ENCODE results near the gene FOXD2. TPM values are rescaled to one million over a fixed set of nuclear protein-coding genes. Genes with fewer than 3 reads are reported as not detected.

Gene FOXD2
- polyA plus RNA-seq, 1 of the 3 experiments (the other 2 are of a cell fraction), result not detected

- TF ChIP-seq JUND (IDR thresholded peaks at IDR 0.05) (no peak), NFIC (IDR thresholded peaks at IDR 0.05; ENCODE audit: borderline replicate concordance) (no peak), FOSL2 (IDR thresholded peaks at IDR 0.05; ENCODE audit: borderline replicate concordance, low read depth) (no peak), POLR2AphosphoS5 (IDR thresholded peaks at IDR 0.05; ENCODE audit: low read depth, low read length) (no peak), GATA2 (CRISPR knock-in tag; IDR thresholded peaks at IDR 0.05) (no peak), TEAD4 (IDR thresholded peaks at IDR 0.05; ENCODE audit: borderline replicate concordance, insufficient read depth) (no peak), TAF1 (IDR thresholded peaks at IDR 0.05; ENCODE audit: borderline replicate concordance, low read depth, low read length) (no peak), RAD21 (IDR thresholded peaks at IDR 0.05; ENCODE audit: low read length) (no peak), ELF1 (IDR thresholded peaks at IDR 0.05) (no peak), RFX5 (IDR thresholded peaks at IDR 0.05; ENCODE audit: low read length) (no peak), ZBTB33 (IDR thresholded peaks at IDR 0.05; ENCODE audit: borderline replicate concordance, low read depth) (no peak), CHD2 (IDR thresholded peaks at IDR 0.05; ENCODE audit: low read length, partially characterized antibody) (no peak)
- TF ChIP-seq, protein P1, sequence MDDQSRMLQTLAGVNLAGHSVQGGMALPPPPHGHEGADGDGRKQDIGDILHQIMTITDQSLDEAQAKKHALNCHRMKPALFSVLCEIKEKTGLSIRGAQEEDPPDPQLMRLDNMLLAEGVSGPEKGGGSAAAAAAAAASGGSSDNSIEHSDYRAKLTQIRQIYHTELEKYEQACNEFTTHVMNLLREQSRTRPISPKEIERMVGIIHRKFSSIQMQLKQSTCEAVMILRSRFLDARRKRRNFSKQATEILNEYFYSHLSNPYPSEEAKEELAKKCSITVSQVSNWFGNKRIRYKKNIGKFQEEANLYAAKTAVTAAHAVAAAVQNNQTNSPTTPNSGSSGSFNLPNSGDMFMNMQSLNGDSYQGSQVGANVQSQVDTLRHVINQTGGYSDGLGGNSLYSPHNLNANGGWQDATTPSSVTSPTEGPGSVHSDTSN (IDR thresholded peaks at IDR 0.05), result no peak
- TF ChIP-seq, protein P2, sequence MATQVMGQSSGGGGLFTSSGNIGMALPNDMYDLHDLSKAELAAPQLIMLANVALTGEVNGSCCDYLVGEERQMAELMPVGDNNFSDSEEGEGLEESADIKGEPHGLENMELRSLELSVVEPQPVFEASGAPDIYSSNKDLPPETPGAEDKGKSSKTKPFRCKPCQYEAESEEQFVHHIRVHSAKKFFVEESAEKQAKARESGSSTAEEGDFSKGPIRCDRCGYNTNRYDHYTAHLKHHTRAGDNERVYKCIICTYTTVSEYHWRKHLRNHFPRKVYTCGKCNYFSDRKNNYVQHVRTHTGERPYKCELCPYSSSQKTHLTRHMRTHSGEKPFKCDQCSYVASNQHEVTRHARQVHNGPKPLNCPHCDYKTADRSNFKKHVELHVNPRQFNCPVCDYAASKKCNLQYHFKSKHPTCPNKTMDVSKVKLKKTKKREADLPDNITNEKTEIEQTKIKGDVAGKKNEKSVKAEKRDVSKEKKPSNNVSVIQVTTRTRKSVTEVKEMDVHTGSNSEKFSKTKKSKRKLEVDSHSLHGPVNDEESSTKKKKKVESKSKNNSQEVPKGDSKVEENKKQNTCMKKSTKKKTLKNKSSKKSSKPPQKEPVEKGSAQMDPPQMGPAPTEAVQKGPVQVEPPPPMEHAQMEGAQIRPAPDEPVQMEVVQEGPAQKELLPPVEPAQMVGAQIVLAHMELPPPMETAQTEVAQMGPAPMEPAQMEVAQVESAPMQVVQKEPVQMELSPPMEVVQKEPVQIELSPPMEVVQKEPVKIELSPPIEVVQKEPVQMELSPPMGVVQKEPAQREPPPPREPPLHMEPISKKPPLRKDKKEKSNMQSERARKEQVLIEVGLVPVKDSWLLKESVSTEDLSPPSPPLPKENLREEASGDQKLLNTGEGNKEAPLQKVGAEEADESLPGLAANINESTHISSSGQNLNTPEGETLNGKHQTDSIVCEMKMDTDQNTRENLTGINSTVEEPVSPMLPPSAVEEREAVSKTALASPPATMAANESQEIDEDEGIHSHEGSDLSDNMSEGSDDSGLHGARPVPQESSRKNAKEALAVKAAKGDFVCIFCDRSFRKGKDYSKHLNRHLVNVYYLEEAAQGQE (IDR thresholded peaks at IDR 0.05; ENCODE audit: low read depth, low read length), result no peak
These were observed 14.0 kb upstream of the FOXD2 start for GRCh38 chr1:47423872-47424271.

More at GRCh38 chr1:47423872-47424271, 14.0 kb upstream of the FOXD2 start:
- no peaks in the 10 kb centered on the region for H4K20me1 ChIP-seq (ENCODE audit: insufficient read depth)
- no peaks in the 10 kb centered on the region for H3K79me2 ChIP-seq (ENCODE audit: insufficient read depth)
- no peak overlapping the region for H3K4me2 ChIP-seq
- no peaks in the 10 kb centered on the region for H3K36me3 ChIP-seq (replicated peaks in 1 of 2; ENCODE audit: control insufficient read depth in 1 of 2, insufficient read depth in 2 of 2, low read length in 1 of 2)
- no peak overlapping the region for H3K4me3 ChIP-seq (ENCODE audit: low read depth in 2 of 2, low read length in 1 of 2)
- H3K9me3 ChIP-seq, result no peaks in the 10 kb centered on the region
- WGBS (ENCODE audit: low lambda C conversion rate), result 1% methylated on average over 2 of the region's 2 CpGs
- ChIA-PET POLR2A (no interaction called here), CTCF (interaction anchor here (0.6 to 28.7 kb wide), 22 partner anchors 9 to 1012 kb away, joined by 3 to 1422 read pairs (median 6); partner anchors contain the start of gene FOXD2)
- DNase-seq, result no peak
- no peaks in the 10 kb centered on the region for H3K4me1 ChIP-seq (ENCODE audit: control insufficient read depth in 1 of 2, insufficient read depth in 2 of 2, low read depth in 1 of 2, low read length in 1 of 2)
- H3K27me3 ChIP-seq (ENCODE audit: insufficient read depth), result peaks cover 23% of the 10 kb centered on the region; the same call in 1 of the 2 replicates
- no peak overlapping the region for H2AFZ ChIP-seq (ENCODE audit: low read depth)
- H3K9ac ChIP-seq, result no peak overlapping the region
- H3K27ac ChIP-seq (ENCODE audit: low read depth in 2 of 2, low read length in 1 of 2), result no peak overlapping the region
- no peaks in the 10 kb centered on the region for H3F3A ChIP-seq (replicated peaks; ENCODE audit: insufficient read depth)
- no peaks in the 10 kb centered on the region for H3K9me2 ChIP-seq
